WTC11 (cell line): ENCODE results near the gene UBE3C.

Source experiments
- CREM ChIP-seq: sonication (generic); formaldehyde crosslinking; IDR thresholded peaks from 2 replicates; pipeline ENCODE4 v1.8.1; 2022; ENCODE audit warnings: mild to moderate bottlenecking, missing genetic modification reagents, moderate library complexity
- ETV6 ChIP-seq: sonication (generic); formaldehyde crosslinking; IDR thresholded peaks from 2 replicates; pipeline ENCODE4 v1.8.1; 2022; ENCODE audit warnings: mild to moderate bottlenecking, missing genetic modification reagents
- NFYB ChIP-seq: sonication (generic); formaldehyde crosslinking; conservative IDR thresholded peaks from 2 replicates; pipeline ENCODE4 v1.8.0; 2022; ENCODE audit warnings: low read depth, missing genetic modification reagents
- NR1H2 ChIP-seq: sonication (generic); formaldehyde crosslinking; IDR thresholded peaks from 2 replicates; pipeline ENCODE4 v1.9.0; 2021; ENCODE audit warnings: mild to moderate bottlenecking, moderate library complexity, missing genetic modification reagents
- TF ChIP-seq, protein P1 (sequence below): sonication (generic); formaldehyde crosslinking; IDR thresholded peaks from 2 replicates; pipeline ENCODE4 v1.8.1; 2022; ENCODE audit warnings: low read depth, missing genetic modification reagents, borderline replicate concordance

- TF ChIP-seq, protein P1, sequence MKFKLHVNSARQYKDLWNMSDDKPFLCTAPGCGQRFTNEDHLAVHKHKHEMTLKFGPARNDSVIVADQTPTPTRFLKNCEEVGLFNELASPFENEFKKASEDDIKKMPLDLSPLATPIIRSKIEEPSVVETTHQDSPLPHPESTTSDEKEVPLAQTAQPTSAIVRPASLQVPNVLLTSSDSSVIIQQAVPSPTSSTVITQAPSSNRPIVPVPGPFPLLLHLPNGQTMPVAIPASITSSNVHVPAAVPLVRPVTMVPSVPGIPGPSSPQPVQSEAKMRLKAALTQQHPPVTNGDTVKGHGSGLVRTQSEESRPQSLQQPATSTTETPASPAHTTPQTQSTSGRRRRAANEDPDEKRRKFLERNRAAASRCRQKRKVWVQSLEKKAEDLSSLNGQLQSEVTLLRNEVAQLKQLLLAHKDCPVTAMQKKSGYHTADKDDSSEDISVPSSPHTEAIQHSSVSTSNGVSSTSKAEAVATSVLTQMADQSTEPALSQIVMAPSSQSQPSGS, result no peak
- TF ChIP-seq NFYB (CRISPR knock-in tag), result no peak
- no peak for TF ChIP-seq ETV6 (CRISPR knock-in tag)
- TF ChIP-seq NR1H2, result no peak
- TF ChIP-seq CREM (CRISPR knock-in tag), result no peak
Observed at GRCh38 chr7:157318015-157318706, 179.4 kb downstream of the UBE3C start.
